ENCODE data around the gene FNDC10. TPM values are rescaled to one million over a fixed set of nuclear protein-coding genes. Genes with fewer than 3 reads are reported as not detected.

The FNDC10 gene
- total RNA-seq, 1 donor from 2014 or later: 7.4 TPM

- no peaks in the 10 kb centered on the region for H3K9me3 ChIP-seq
- peak within 1 kb of the TSS; percentile 43 for H3K4me3 ChIP-seq
- TF ChIP-seq, protein P1, sequence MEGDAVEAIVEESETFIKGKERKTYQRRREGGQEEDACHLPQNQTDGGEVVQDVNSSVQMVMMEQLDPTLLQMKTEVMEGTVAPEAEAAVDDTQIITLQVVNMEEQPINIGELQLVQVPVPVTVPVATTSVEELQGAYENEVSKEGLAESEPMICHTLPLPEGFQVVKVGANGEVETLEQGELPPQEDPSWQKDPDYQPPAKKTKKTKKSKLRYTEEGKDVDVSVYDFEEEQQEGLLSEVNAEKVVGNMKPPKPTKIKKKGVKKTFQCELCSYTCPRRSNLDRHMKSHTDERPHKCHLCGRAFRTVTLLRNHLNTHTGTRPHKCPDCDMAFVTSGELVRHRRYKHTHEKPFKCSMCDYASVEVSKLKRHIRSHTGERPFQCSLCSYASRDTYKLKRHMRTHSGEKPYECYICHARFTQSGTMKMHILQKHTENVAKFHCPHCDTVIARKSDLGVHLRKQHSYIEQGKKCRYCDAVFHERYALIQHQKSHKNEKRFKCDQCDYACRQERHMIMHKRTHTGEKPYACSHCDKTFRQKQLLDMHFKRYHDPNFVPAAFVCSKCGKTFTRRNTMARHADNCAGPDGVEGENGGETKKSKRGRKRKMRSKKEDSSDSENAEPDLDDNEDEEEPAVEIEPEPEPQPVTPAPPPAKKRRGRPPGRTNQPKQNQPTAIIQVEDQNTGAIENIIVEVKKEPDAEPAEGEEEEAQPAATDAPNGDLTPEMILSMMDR (IDR thresholded peaks at IDR 0.05): no peak
- DNase-seq (peak; percentile 70), ATAC-seq (no peak)
- peaks cover 2% of the 10 kb centered on the region for H3K4me1 ChIP-seq
- peaks cover 10% of the 10 kb centered on the region for H3K27me3 ChIP-seq
- H3K36me3 ChIP-seq: peaks cover 13% of the 10 kb centered on the region
- intact Hi-C loops (cut with DNase I): no loop called here
- peak within 1 kb of the TSS; percentile 84 for H3K27ac ChIP-seq
These were observed 32.0 kb upstream of the FNDC10 start, which contains the start of gene MMP23B for GRCh38 chr1:1631782-1632420. TSS of gene MMP23B (plus strand) at chr1:1632173. CDS start at chr1:1632219, 46 bp downstream.

DNA sequence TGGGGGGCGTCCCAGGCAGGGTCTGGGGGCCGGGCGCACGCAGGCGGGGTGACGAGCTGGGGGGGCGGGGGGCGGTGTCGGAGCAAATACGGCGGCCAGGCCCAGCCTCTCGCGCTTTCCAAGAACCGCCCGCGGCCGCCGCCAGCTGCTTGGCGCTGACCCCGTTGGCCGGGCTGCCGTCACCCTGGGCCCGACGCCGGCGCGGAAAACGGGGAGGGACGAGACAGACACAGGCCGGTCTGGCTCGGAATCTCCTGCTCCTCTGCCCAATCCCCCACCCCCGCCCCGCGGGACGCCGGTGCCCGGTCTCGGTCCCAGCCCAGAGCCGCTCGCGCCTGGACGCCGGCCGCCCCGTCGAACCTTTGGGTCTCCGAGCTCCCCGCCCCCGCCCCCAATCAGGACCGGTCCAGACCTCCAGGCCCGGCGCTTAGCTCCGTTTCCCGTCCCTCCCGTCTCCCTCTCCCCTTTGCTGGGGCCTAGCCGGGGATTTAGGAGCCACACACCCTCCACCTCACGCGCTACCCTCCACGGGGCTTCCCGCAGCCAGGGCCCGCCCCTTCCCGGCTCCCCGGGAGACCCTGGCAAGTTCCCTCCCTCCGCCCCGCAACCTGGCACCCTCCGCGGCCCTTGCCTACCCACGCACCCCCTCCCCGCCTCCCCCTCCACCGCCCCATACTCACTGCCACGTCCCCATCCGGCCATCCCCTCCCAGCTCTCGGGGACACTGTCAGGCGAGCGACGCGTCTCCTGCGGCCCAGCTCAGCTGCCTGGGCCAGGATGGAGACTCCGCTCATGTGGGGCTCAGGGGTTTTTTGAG lies 31.2 kb upstream of the FNDC10 start:
- peaks cover 2% of the 10 kb centered on the region for H3K4me1 ChIP-seq
- peak overlapping the region; percentile 84 for H3K27ac ChIP-seq
- TF ChIP-seq, protein P1 (IDR thresholded peaks at IDR 0.05): no peak
- DNase-seq: peak; percentile 77
- intact Hi-C loops (cut with DNase I): no loop called here
- peak; percentile 1 for ATAC-seq
- H3K27me3 ChIP-seq: peaks cover 10% of the 10 kb centered on the region
- peak overlapping the region; percentile 43 for H3K4me3 ChIP-seq
- H3K36me3 ChIP-seq: peaks cover 7% of the 10 kb centered on the region
- H3K9me3 ChIP-seq: no peaks in the 10 kb centered on the region

GRCh38 chr1:1630191-1630964 lies 30.4 kb upstream of the FNDC10 start:
- Histone ChIP-seq H3K36me3 (peaks cover 7% of the 10 kb centered on the region), H3K4me3 (peak overlapping the region; percentile 43), H3K27me3 (peaks cover 10% of the 10 kb centered on the region), H3K9me3 (no peaks in the 10 kb centered on the region), H3K4me1 (peaks cover 2% of the 10 kb centered on the region), H3K27ac (peak overlapping the region; percentile 84)
- DNase-seq (peak; percentile 85), ATAC-seq (peak; percentile 42)
- TF ChIP-seq, protein P1 (IDR thresholded peaks at IDR 0.05): no peak
- intact Hi-C loops (cut with DNase I): no loop called here

- TF ChIP-seq, protein P1 (IDR thresholded peaks at IDR 0.05): no peak
- peaks cover 7% of the 10 kb centered on the region for H3K36me3 ChIP-seq
- ATAC-seq: peak; percentile 22
- peak overlapping the region; percentile 26 for H3K27ac ChIP-seq
- intact Hi-C loops (cut with DNase I): no loop called here
- H3K4me3 ChIP-seq: peak overlapping the region; percentile 25
- peaks cover 2% of the 10 kb centered on the region for H3K4me1 ChIP-seq
- peak; percentile 78 for DNase-seq
- peaks cover 10% of the 10 kb centered on the region for H3K27me3 ChIP-seq
- H3K9me3 ChIP-seq: no peaks in the 10 kb centered on the region
These were observed 29.7 kb upstream of the FNDC10 start for GRCh38 chr1:1629430-1630190.
